Endothelial cell of umbilical vein (primary cell): ENCODE data around the gene PRLR. TPM values are rescaled to one million over a fixed set of nuclear protein-coding genes. Genes with fewer than 3 reads are reported as not detected.

Experiments
- BruUV-seq: library from RNA; stranded (reverse); fragments of 400-500 nt; replicated peaks from 2 replicates; lab custom pipeline; 2021; lab: Mats Ljungman, UMichigan
- CTCF ChIA-PET: fragments of 300-600, 350-600 bp; sonication (Branson Sonifier 250); formaldehyde crosslinking; loops from one replicate; lab custom pipeline; 2021; ENCODE audit warnings: antibody characterized with exemption, inconsistent platforms; lab: Charles Lee
- POLR2A ChIA-PET: fragments of 300-600, 350-600 bp; sonication (Branson Sonifier 250); formaldehyde crosslinking; loops from one replicate; lab custom pipeline; 2021; ENCODE audit warnings: antibody characterized with exemption, inconsistent platforms; lab: Charles Lee
- DNase-seq: peaks from one replicate; pipeline ENCODE4 v3.0.0-alpha.2; 2011; ENCODE audit warnings: low read depth, low spot score
- FAIRE-seq: peaks from 2 replicates; lab custom pipeline; 2011; peaks lifted over from hg19 to GRCh38; lab: Jason Lieb, UNC
- H2AFZ ChIP-seq: 2 replicates; pipeline ENCODE4 v1.6.0; 2012; ENCODE audit warnings: low read depth, low read length, control low read depth, inconsistent platforms
- H3K27ac ChIP-seq: 2 replicates; pipeline ENCODE4 v1.5.1; 2011; ENCODE audit warnings: low read depth, mild to moderate bottlenecking, control low read depth, low read length, moderate library complexity; ENCODE audit not compliant: insufficient read depth
- H3K27me3 ChIP-seq, 2 experiments: 2 replicates each; pipeline versions ENCODE4 v1.6.0 to v1.6.1; 2011; ENCODE audit warnings: low read length in 2 of 2, mixed read lengths in 1 of 2; ENCODE audit not compliant: control insufficient read depth in 2 of 2, insufficient read depth in 2 of 2
- H3K36me3 ChIP-seq, 2 experiments: 2 replicates in 1 of 2; 3 replicates in 1 of 2; pipeline ENCODE4 v1.5.1; 2011; ENCODE audit warnings: low read length in 2 of 2, mild to moderate bottlenecking in 1 of 2, moderate library complexity in 1 of 2; ENCODE audit not compliant: control insufficient read depth in 2 of 2, insufficient read depth in 2 of 2; ENCODE audit errors: extremely low read depth in 1 of 2
- H3K4me1 ChIP-seq: 3 replicates; pipeline ENCODE4 v1.5.1; 2011; ENCODE audit warnings: mild to moderate bottlenecking, low read length; ENCODE audit not compliant: control insufficient read depth, insufficient read depth; ENCODE audit errors: extremely low read depth
- H3K4me2 ChIP-seq: 2 replicates; pipeline ENCODE4 v1.6.1; 2011; ENCODE audit warnings: low read length, control low read depth, mixed read lengths; ENCODE audit not compliant: insufficient read depth
- H3K4me3 ChIP-seq, 3 experiments: fragments of 200-600 bp in 1 of 3; sonication (generic), shearing (Covaris generic) in 1 of 3; replicated peaks in 1 of 3; 2 replicates each; pipeline ENCODE4 v1.5.1; 2011 to 2016; ENCODE audit warnings: control low read depth in 3 of 3, low read length in 3 of 3, mild to moderate bottlenecking in 2 of 3, inconsistent platforms in 1 of 3, low read depth in 1 of 3, moderate library complexity in 1 of 3; ENCODE audit not compliant: insufficient read depth in 1 of 3
- H3K79me2 ChIP-seq: 2 replicates; pipeline ENCODE4 v1.6.0; 2012; ENCODE audit warnings: low read length, inconsistent platforms; ENCODE audit not compliant: control insufficient read depth, insufficient read depth
- H3K9ac ChIP-seq: replicated peaks from 2 replicates; pipeline ENCODE3; 2011; ENCODE audit warnings: low read length, control low read depth; ENCODE audit not compliant: insufficient read depth; ENCODE audit errors: extremely low read depth
- H3K9me1 ChIP-seq: replicated peaks from 3 replicates; pipeline ENCODE4 v1.6.0; 2011; ENCODE audit warnings: mild to moderate bottlenecking, low read length; ENCODE audit not compliant: control insufficient read depth, insufficient read depth; ENCODE audit errors: extremely low read depth
- H3K9me3 ChIP-seq: replicated peaks from 2 replicates; pipeline ENCODE4 v1.5.1; 2012; ENCODE audit warnings: low read length, inconsistent platforms; ENCODE audit not compliant: control insufficient read depth, insufficient read depth
- H4K20me1 ChIP-seq: replicated peaks from 2 replicates; pipeline ENCODE3; 2011; ENCODE audit warnings: mild to moderate bottlenecking, low read length; ENCODE audit not compliant: control insufficient read depth, insufficient read depth; ENCODE audit errors: extremely low read depth
- CTCF ChIP-seq, 2 donors: IDR thresholded peaks; 1 replicate in 1 of 2; 2 replicates in 1 of 2; pipeline ENCODE4 v1.5.1; 2011; ENCODE audit warnings: low read length in 2 of 2, mild to moderate bottlenecking in 2 of 2, moderate library complexity in 2 of 2, control low read depth in 1 of 2, inconsistent platforms in 1 of 2, low read depth in 1 of 2; ENCODE audit not compliant: insufficient read depth in 1 of 2; ENCODE audit errors: extremely low read depth in 1 of 2
- EZH2 ChIP-seq: IDR thresholded peaks from 2 replicates; pipeline ENCODE4 v1.6.1; 2012; ENCODE audit warnings: borderline replicate concordance, low read depth, mild to moderate bottlenecking, moderate library complexity, low read length, inconsistent platforms; ENCODE audit not compliant: severe bottlenecking
- FOS ChIP-seq: IDR thresholded peaks from 2 replicates; pipeline ENCODE4 v1.6.1; 2011; ENCODE audit warnings: mild to moderate bottlenecking, low read length, moderate library complexity, borderline replicate concordance; ENCODE audit not compliant: insufficient read depth
- GATA2 ChIP-seq: IDR thresholded peaks from 2 replicates; pipeline ENCODE4 v1.7.0; 2011; ENCODE audit warnings: low read depth, mild to moderate bottlenecking, moderate library complexity, mixed read lengths, low read length; ENCODE audit not compliant: insufficient read length, insufficient read depth
- JUN ChIP-seq: IDR thresholded peaks from 2 replicates; pipeline ENCODE4 v1.6.1; 2011; ENCODE audit warnings: borderline replicate concordance, low read depth; ENCODE audit not compliant: insufficient read length, insufficient read depth
- MAX ChIP-seq: IDR thresholded peaks from 2 replicates; pipeline ENCODE4 v1.6.1; 2011; ENCODE audit not compliant: insufficient read depth, insufficient read length
- MYC ChIP-seq: IDR thresholded peaks from one replicate; pipeline ENCODE4 v1.6.1; 2011; ENCODE audit warnings: mild to moderate bottlenecking, low read depth, low read length
- POLR2A ChIP-seq: IDR thresholded peaks from 2 replicates; pipeline ENCODE4 v1.6.1; 2012; ENCODE audit warnings: low read depth, mild to moderate bottlenecking, control low read depth, low read length
- POLR2AphosphoS5 ChIP-seq: IDR thresholded peaks from 2 replicates; pipeline ENCODE4 v1.6.1; 2012; ENCODE audit warnings: low read depth, mild to moderate bottlenecking, control low read depth, low read length, moderate library complexity; ENCODE audit not compliant: insufficient read depth
- dilution Hi-C: fragments of 300-500 bp; cut with MboI; formaldehyde crosslinking; loops from one replicate; pipeline ENCODE4 v1.15.0; 2019; ENCODE audit warnings: low sequenced_read_pairs; ENCODE audit not compliant: extremely low pct_ligation_motif_present
- intact Hi-C: fragments of 100-400 bp; cut with micrococcal nuclease; formaldehyde crosslinking; loops from one replicate; pipeline ENCODE4 v1.10.0; 2022
- polyA plus RNA-seq, 4 experiments: library from polyadenylated mRNA; depleted of rRNA in 3 of 4; stranded (reverse) in 3 of 4; unstranded in 1 of 4; fragments of >200 nt; gene quantifications; 2 replicates each; pipeline versions ENCODE4 v1.2.1 to v1.2.3, GENCODE V29; 2011 to 2012; ENCODE audit warnings: missing spikeins in 1 of 4
- total RNA-seq: library from RNA; stranded (reverse); gene quantifications from 2 replicates; pipeline ENCODE4 v1.2.3, GENCODE V29; 2021

PRLR gene
- total and polyA plus RNA-seq, 2 donors (not counting 3 experiments of a cell fraction or from before 2014, with no cell fraction given), result not detected

GRCh38 chr5:35030426-35031100 lies 199.7 kb downstream of the PRLR start:
- dilution Hi-C loops, result no loop called here
- Histone ChIP-seq H3K36me3 (no peaks in the 10 kb centered on the region), H3K4me3 (no peak overlapping the region), H3K9me1 (no peaks in the 10 kb centered on the region), H3K4me1 (no peaks in the 10 kb centered on the region), H4K20me1 (no peaks in the 10 kb centered on the region), H3K27ac (no peak overlapping the region), H3K27me3 (peaks cover 2% of the 10 kb centered on the region in 2 experiments), H2AFZ (no peak overlapping the region), H3K4me2 (no peak overlapping the region), H3K9me3 (no peaks in the 10 kb centered on the region), H3K9ac (no peak overlapping the region), H3K79me2 (no peaks in the 10 kb centered on the region)
- ChIA-PET POLR2A (no interaction called here), CTCF (no interaction called here)
- BruUV-seq, result no TSS peak
- no peak for TF ChIP-seq JUN
- TF ChIP-seq MAX, result no peak
- TF ChIP-seq POLR2AphosphoS5, result no peak
- no peak for TF ChIP-seq POLR2A
- TF ChIP-seq FOS, result no peak
- TF ChIP-seq CTCF (IDR thresholded peaks at IDR 0.05; ENCODE audit: extremely low read depth in 1 of 2, insufficient read depth in 1 of 2, low read depth in 1 of 2, low read length in 2 of 2), result no peak
- no peak for TF ChIP-seq EZH2
- no peak for TF ChIP-seq MYC
- TF ChIP-seq GATA2, result no peak
- FAIRE-seq (no peak), DNase-seq (no peak)
- intact Hi-C loops, result no loop called here
